HG03135 (cell line): Measurements from ENCODE around the gene C6orf62.
"Not testable (repeated sequence)": the region's sequence is repeated elsewhere in the genome, so short reads cannot be mapped to it uniquely, and the experiment has no call there.

Experiments
- ATAC-seq: cut with Tn5 transposase; IDR thresholded peaks from one replicate; pipeline ENCODE4 v1.9.1; 2021; ENCODE audit warnings: mild to moderate bottlenecking, moderate library complexity; ENCODE audit not compliant: unreplicated experiment

The C6orf62 gene

GRCh38 chr6:24719125-24719971 is at the start of gene C6orf62:
C6orf62 (minus strand) TSS chr6:24719154; CDS start chr6:24718668, 486 bp downstream.
- no peak for ATAC-seq

- no peak for ATAC-seq
Measured at GRCh38 chr6:24768361-24768760, 49.4 kb upstream of the C6orf62 start.

- no peak for ATAC-seq
Measured at GRCh38 chr6:24766680-24767462, 47.9 kb upstream of the C6orf62 start.

GRCh38 chr6:24765968-24766367 is 47.0 kb upstream of the C6orf62 start:
- ATAC-seq: not testable (repeated sequence)

GRCh38 chr6:24764833-24765828 is 46.2 kb upstream of the C6orf62 start:
- not testable (repeated sequence) for ATAC-seq

- ATAC-seq: no peak
Measured at GRCh38 chr6:24763578-24763977, 44.6 kb upstream of the C6orf62 start.

GRCh38 chr6:24761851-24762250 is 42.9 kb upstream of the C6orf62 start:
- ATAC-seq: no peak

GRCh38 chr6:24761193-24761835 is 42.4 kb upstream of the C6orf62 start:
- no peak for ATAC-seq

GRCh38 chr6:24760210-24760609 is 41.3 kb upstream of the C6orf62 start:
- ATAC-seq: no peak

- no peak for ATAC-seq
Measured at GRCh38 chr6:24759718-24760117, 40.8 kb upstream of the C6orf62 start.

- ATAC-seq: no peak
Measured at GRCh38 chr6:24757611-24758010, 38.7 kb upstream of the C6orf62 start.

GRCh38 chr6:24755279-24755678 is 36.3 kb upstream of the C6orf62 start:
- no peak for ATAC-seq

- not testable (repeated sequence) for ATAC-seq
Measured at GRCh38 chr6:24754378-24754777, 35.4 kb upstream of the C6orf62 start.

GRCh38 chr6:24753545-24753944 is 34.6 kb upstream of the C6orf62 start:
- no peak for ATAC-seq

- no peak for ATAC-seq
Measured at GRCh38 chr6:24752917-24753492, 34.1 kb upstream of the C6orf62 start.

- ATAC-seq: no peak
Measured at GRCh38 chr6:24752503-24752902, 33.5 kb upstream of the C6orf62 start.

GRCh38 chr6:24750878-24751277 is 31.9 kb upstream of the C6orf62 start:
- ATAC-seq: not testable (repeated sequence)

- ATAC-seq: no peak
Measured at GRCh38 chr6:24749297-24749696, 30.3 kb upstream of the C6orf62 start.

- no peak for ATAC-seq
Measured at GRCh38 chr6:24744911-24745310, 26.0 kb upstream of the C6orf62 start.

GRCh38 chr6:24743944-24744335 is 25.0 kb upstream of the C6orf62 start:
- ATAC-seq: peak; percentile 56
